A673 (cell line): ENCODE results near the gene GPR33. TPM values are rescaled to one million over a fixed set of nuclear protein-coding genes. Genes with fewer than 3 reads are reported as not detected.

Experiments used
- BruUV-seq: library from RNA; stranded (reverse); fragments of 400-500 nt; replicated peaks from 2 replicates; lab custom pipeline; 2021; lab: Mats Ljungman, UMichigan
- CTCF ChIA-PET: fragments of 300-600 bp; sonication (Branson Sonifier 250); formaldehyde crosslinking; loops from one replicate; lab custom pipeline; 2022; ENCODE audit warnings: antibody characterized with exemption; lab: Charles Lee
- POLR2A ChIA-PET: fragments of 300-600 bp; sonication (Branson Sonifier 250); formaldehyde crosslinking; loops from one replicate; lab custom pipeline; 2022; ENCODE audit warnings: antibody characterized with exemption; ENCODE audit not compliant: low non-redundant PET; lab: Charles Lee
- DNase-seq: peaks from one replicate; pipeline ENCODE4 v3.0.0-alpha.2; 2015; ENCODE audit warnings: low spot score
- H3K27ac ChIP-seq: fragments of 200-600 bp; sonication (generic); 2 replicates; pipeline ENCODE4 v1.5.1; 2016; ENCODE audit warnings: mixed run types, low read depth, mild to moderate bottlenecking, mixed read lengths, antibody characterized with exemption, low read length; ENCODE audit not compliant: poor library complexity, severe bottlenecking
- H3K27me3 ChIP-seq: fragments of 200-600 bp; sonication (generic); replicated peaks from 2 replicates; pipeline ENCODE4 v1.6.1; 2017; ENCODE audit warnings: mixed run types, low read depth, mild to moderate bottlenecking, mixed read lengths, antibody characterized with exemption, low read length; ENCODE audit not compliant: insufficient read depth, poor library complexity
- H3K36me3 ChIP-seq: fragments of 200-600 bp; sonication (generic); 2 replicates; pipeline ENCODE4 v1.6.1; 2016; ENCODE audit warnings: mixed run types, mild to moderate bottlenecking, mixed read lengths, antibody characterized with exemption, low read length; ENCODE audit not compliant: insufficient read depth, poor library complexity, severe bottlenecking
- H3K4me1 ChIP-seq: fragments of 200-600 bp; sonication (generic); 2 replicates; pipeline ENCODE4 v1.6.1; 2017; ENCODE audit warnings: mixed run types, mild to moderate bottlenecking, mixed read lengths, antibody characterized with exemption, low read length; ENCODE audit not compliant: insufficient read depth, poor library complexity, severe bottlenecking
- H3K4me3 ChIP-seq: fragments of 200-600 bp; sonication (generic); 2 replicates; pipeline ENCODE4 v1.5.1; 2016; ENCODE audit warnings: low read depth, mixed run types, mild to moderate bottlenecking, mixed read lengths, low read length; ENCODE audit not compliant: poor library complexity, severe bottlenecking
- H3K9me3 ChIP-seq: fragments of 200-600 bp; sonication (generic); 2 replicates; pipeline ENCODE4 v1.6.1; 2016; ENCODE audit warnings: mixed run types, low read depth, mild to moderate bottlenecking, mixed read lengths, antibody characterized with exemption, low read length; ENCODE audit not compliant: poor library complexity, severe bottlenecking
- CTCF ChIP-seq: fragments of 300-800, 200-600 bp; sonication (generic); conservative IDR thresholded peaks from 2 replicates; pipeline ENCODE4 v1.5.1; 2017; ENCODE audit warnings: low read depth, mild to moderate bottlenecking, antibody characterized with exemption, low read length, moderate library complexity, mixed read lengths
- EZH2 ChIP-seq: fragments of 200-600 bp; sonication (generic); IDR thresholded peaks from 2 replicates; pipeline ENCODE4 v1.6.1; 2017; ENCODE audit warnings: borderline replicate concordance, low read depth, mild to moderate bottlenecking, mixed read lengths, antibody characterized with exemption, low read length; ENCODE audit not compliant: poor library complexity, severe bottlenecking
- intact Hi-C: fragments of 100-400 bp; cut with micrococcal nuclease; formaldehyde crosslinking; loops from one replicate; pipeline ENCODE4 v1.10.0; 2022; ENCODE audit not compliant: unreplicated experiment
- total RNA-seq: library from RNA; stranded (reverse); gene quantifications from 2 replicates; pipeline ENCODE4 v1.2.3, GENCODE V29; 2021

GPR33 gene
- total RNA-seq, 1 experiment from 2014 or later: not detected

- no peaks in the 10 kb centered on the region for H3K4me1 ChIP-seq
- no TSS peak for BruUV-seq
- no peaks in the 10 kb centered on the region for H3K27me3 ChIP-seq
- intact Hi-C loops: no loop called here
- no peak for DNase-seq
- no peaks in the 10 kb centered on the region for H3K36me3 ChIP-seq
- no peaks in the 10 kb centered on the region for H3K9me3 ChIP-seq
- TF ChIP-seq CTCF (no peak), EZH2 (no peak)
- POLR2A ChIA-PET: no interaction called here
- CTCF ChIA-PET: no interaction called here
- H3K27ac ChIP-seq: no peak overlapping the region
- no peak overlapping the region for H3K4me3 ChIP-seq
Measured at GRCh38 chr14:31489691-31490090, 1.9 kb upstream of the GPR33 start.

GRCh38 chr14:31486764-31487163 is 1.1 kb downstream of the GPR33 start:
- BruUV-seq: no TSS peak
- POLR2A ChIA-PET: no interaction called here
- no peak for TF ChIP-seq EZH2
- no peak for TF ChIP-seq CTCF
- H3K36me3 ChIP-seq: no peaks in the 10 kb centered on the region
- DNase-seq: no peak
- H3K9me3 ChIP-seq: no peaks in the 10 kb centered on the region
- CTCF ChIA-PET: no interaction called here
- H3K4me1 ChIP-seq: no peaks in the 10 kb centered on the region
- no peak overlapping the region for H3K4me3 ChIP-seq
- no peaks in the 10 kb centered on the region for H3K27me3 ChIP-seq
- H3K27ac ChIP-seq: no peak overlapping the region
- intact Hi-C loops: no loop called here

- no TSS peak for BruUV-seq
- CTCF ChIA-PET: no interaction called here
Measured at GRCh38 chr14:31484754-31485153, 3.1 kb downstream of the GPR33 start.

More at GRCh38 chr14:31484754-31485153, 3.1 kb downstream of the GPR33 start:
- POLR2A ChIA-PET: no interaction called here
- Histone ChIP-seq H3K36me3 (no peaks in the 10 kb centered on the region), H3K4me3 (no peak overlapping the region), H3K4me1 (no peaks in the 10 kb centered on the region), H3K27me3 (no peaks in the 10 kb centered on the region), H3K27ac (no peak overlapping the region), H3K9me3 (no peaks in the 10 kb centered on the region)
- intact Hi-C loops: no loop called here
- no peak for DNase-seq
- no peak for TF ChIP-seq EZH2
- TF ChIP-seq CTCF: no peak
